OCI-LY3 (cell line): ENCODE data around the gene OVOL2.

ENCODE experiments used
- H2AFZ ChIP-seq: fragments of 200-600, 300-600 bp; shearing (Covaris generic); 2 replicates; pipeline ENCODE4 v1.6.0; 2014; ENCODE audit warnings: antibody characterized with exemption, low read depth, low read length
- H3K27ac ChIP-seq: fragments of 200-600, 300-600 bp; sonication (generic); 2 replicates; pipeline ENCODE4 v1.5.1; 2014; ENCODE audit warnings: mild to moderate bottlenecking, low read length, moderate library complexity, mixed read lengths
- H3K27me3 ChIP-seq: fragments of 200-600, 300-600 bp; sonication (generic); 2 replicates; pipeline ENCODE4 v1.6.1; 2014; ENCODE audit warnings: low read depth, low read length, mixed read lengths
- H3K36me3 ChIP-seq: fragments of 200-600, 300-600 bp; sonication (generic); replicated peaks from 2 replicates; pipeline ENCODE3; 2014; ENCODE audit warnings: low read depth, low read length, mixed read lengths
- H3K4me1 ChIP-seq: fragments of 300-600, 200-600 bp; sonication (generic); 2 replicates; pipeline ENCODE4 v1.6.1; 2014; ENCODE audit warnings: low read length, mixed read lengths
- H3K4me2 ChIP-seq: fragments of 200-600, 300-600 bp; sonication (generic); 2 replicates; pipeline ENCODE4 v1.6.1; 2014; ENCODE audit warnings: low read length, mixed read lengths
- H3K4me3 ChIP-seq: fragments of 300-600, 200-600 bp; sonication (generic); 2 replicates; pipeline ENCODE4 v1.5.1; 2014; ENCODE audit warnings: antibody characterized with exemption, mild to moderate bottlenecking, low read length, moderate library complexity
- H3K79me2 ChIP-seq: fragments of 300-600, 200-600 bp; shearing (Covaris generic); 2 replicates; pipeline ENCODE4 v1.6.1; 2014; ENCODE audit warnings: mild to moderate bottlenecking, low read length, mixed read lengths
- H3K9ac ChIP-seq: fragments of 300-600, 200-600 bp; shearing (Covaris generic); 2 replicates; pipeline ENCODE4 v1.6.0; 2014; ENCODE audit warnings: mild to moderate bottlenecking, low read length, moderate library complexity
- H3K9me3 ChIP-seq: fragments of 200-600, 300-600 bp; shearing (Covaris generic); 2 replicates; pipeline ENCODE4 v1.6.1; 2014; ENCODE audit warnings: low read length, mixed read lengths; ENCODE audit not compliant: insufficient read depth
- H4K20me1 ChIP-seq: fragments of 200-600, 300-600 bp; sonication (generic); 2 replicates; pipeline ENCODE4 v1.6.1; 2016; ENCODE audit warnings: low read length, mixed read lengths; ENCODE audit not compliant: insufficient read depth
- CTCF ChIP-seq: fragments of 200-600, 300-600 bp; sonication (generic); IDR thresholded peaks from 2 replicates; pipeline ENCODE4 v1.5.1; 2014; ENCODE audit warnings: antibody characterized with exemption, low read length, low read depth
- EZH2phosphoT487 ChIP-seq: fragments of 200-600 bp; shearing (Covaris generic); IDR thresholded peaks from 2 replicates; pipeline ENCODE4 v1.6.1; 2018; ENCODE audit warnings: antibody characterized with exemption, mixed run types, low read depth

Gene OVOL2

GRCh38 chr20:18094191-18094590, 36.5 kb upstream of the OVOL2 start:
- no peak overlapping the region for H2AFZ ChIP-seq
- H3K36me3 ChIP-seq = no peaks in the 10 kb centered on the region
- H3K4me2 ChIP-seq = no peak overlapping the region
- no peak overlapping the region for H3K4me3 ChIP-seq
- peaks cover 9% of the 10 kb centered on the region; the same call in 1 of the 2 replicates for H3K27me3 ChIP-seq
- TF ChIP-seq EZH2phosphoT487 = no peak
- TF ChIP-seq CTCF = no peak
- no peak overlapping the region for H3K27ac ChIP-seq
- H3K4me1 ChIP-seq = no peaks in the 10 kb centered on the region
- H3K9ac ChIP-seq = no peak overlapping the region
- no peaks in the 10 kb centered on the region for H4K20me1 ChIP-seq
- no peaks in the 10 kb centered on the region for H3K79me2 ChIP-seq
- H3K9me3 ChIP-seq = no peaks in the 10 kb centered on the region

- Histone ChIP-seq H3K4me1 (no peaks in the 10 kb centered on the region), H3K36me3 (no peaks in the 10 kb centered on the region), H4K20me1 (no peaks in the 10 kb centered on the region), H3K4me2 (no peak overlapping the region), H2AFZ (no peak overlapping the region), H3K9me3 (no peaks in the 10 kb centered on the region), H3K79me2 (no peaks in the 10 kb centered on the region), H3K4me3 (no peak overlapping the region), H3K9ac (no peak overlapping the region), H3K27ac (no peak overlapping the region), H3K27me3 (peaks cover 9% of the 10 kb centered on the region; the same call in 1 of the 2 replicates)
- TF ChIP-seq EZH2phosphoT487 (no peak), CTCF (no peak)
Observed at GRCh38 chr20:18093388-18093787, 35.7 kb upstream of the OVOL2 start.

- H3K4me2 ChIP-seq = no peak overlapping the region
- no peak for TF ChIP-seq CTCF
- TF ChIP-seq EZH2phosphoT487 = no peak
Observed at GRCh38 chr20:18092890-18093289, 35.2 kb upstream of the OVOL2 start.

GRCh38 chr20:18091623-18092022, 33.9 kb upstream of the OVOL2 start:
- no peak overlapping the region for H3K9ac ChIP-seq
- no peak overlapping the region for H3K4me2 ChIP-seq
- no peaks in the 10 kb centered on the region for H3K79me2 ChIP-seq
- H2AFZ ChIP-seq = no peak overlapping the region
- H3K36me3 ChIP-seq = no peaks in the 10 kb centered on the region
- no peak overlapping the region for H3K4me3 ChIP-seq
- H3K27ac ChIP-seq = no peak overlapping the region
- H3K9me3 ChIP-seq = no peaks in the 10 kb centered on the region
- peaks cover 9% of the 10 kb centered on the region; the same call in 1 of the 2 replicates for H3K27me3 ChIP-seq
- H4K20me1 ChIP-seq = no peaks in the 10 kb centered on the region
- TF ChIP-seq EZH2phosphoT487 = no peak
- no peak for TF ChIP-seq CTCF
- no peaks in the 10 kb centered on the region for H3K4me1 ChIP-seq

More at GRCh38 chr20:18092890-18093289, 35.2 kb upstream of the OVOL2 start:
- H3K9me3 ChIP-seq = no peaks in the 10 kb centered on the region
- no peak overlapping the region for H3K9ac ChIP-seq
- no peaks in the 10 kb centered on the region for H4K20me1 ChIP-seq
- no peak overlapping the region for H3K27ac ChIP-seq
- no peaks in the 10 kb centered on the region for H3K4me1 ChIP-seq
- H3K27me3 ChIP-seq = peaks cover 9% of the 10 kb centered on the region; the same call in 1 of the 2 replicates
- no peaks in the 10 kb centered on the region for H3K79me2 ChIP-seq
- H2AFZ ChIP-seq = no peak overlapping the region
- no peaks in the 10 kb centered on the region for H3K36me3 ChIP-seq
- H3K4me3 ChIP-seq = no peak overlapping the region
